SHP77 treated with DMSO at 0.1 percent for 48 hours (cell line): Measurements from ENCODE around the gene TCIRG1.

Experiments
- DNase-seq: peaks from one replicate; lab custom pipeline; 2025; lab: John Stamatoyannopoulos, UW

TCIRG1 gene

DNA sequence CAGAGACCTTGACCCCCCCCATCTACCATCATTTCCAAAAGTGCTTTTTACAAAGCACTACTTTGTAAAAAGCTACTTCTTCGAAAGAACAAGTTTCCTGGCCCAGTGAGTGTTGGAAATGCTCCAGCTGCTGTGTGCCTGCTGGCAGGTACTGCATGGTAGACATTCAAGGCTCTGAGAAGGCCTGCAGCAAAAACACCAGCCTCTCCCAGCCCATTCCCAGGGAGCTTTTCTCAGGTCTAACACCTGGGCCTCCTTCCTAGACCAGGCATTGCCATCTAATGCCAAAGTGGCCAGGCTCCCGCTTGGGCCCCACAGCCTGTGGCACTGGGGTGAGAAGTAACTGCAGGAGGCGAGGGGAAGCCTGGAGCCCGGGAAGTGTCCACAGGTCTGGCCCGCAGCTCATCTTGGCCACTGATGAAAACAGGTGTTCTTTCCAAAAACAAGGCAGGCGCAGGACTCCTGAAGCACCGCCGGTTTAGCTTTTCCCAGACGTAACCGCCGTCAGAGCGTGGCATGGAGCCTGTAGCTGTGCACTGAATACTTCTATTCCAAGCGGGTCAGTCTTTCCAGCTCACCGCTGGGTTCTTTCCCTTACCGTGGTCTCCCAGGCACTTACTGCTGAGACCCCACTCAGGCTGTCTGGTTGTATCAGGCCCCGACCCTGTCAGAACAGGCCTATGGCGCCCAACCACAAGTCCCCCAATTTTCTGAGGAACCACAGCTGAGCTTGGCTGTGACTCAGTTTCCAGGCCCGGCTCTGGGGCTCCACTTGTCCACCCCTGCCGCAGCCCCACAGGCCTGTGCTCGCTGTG lies 1.2 kb upstream of the TCIRG1 start:
- DNase-seq: no peak

DNA sequence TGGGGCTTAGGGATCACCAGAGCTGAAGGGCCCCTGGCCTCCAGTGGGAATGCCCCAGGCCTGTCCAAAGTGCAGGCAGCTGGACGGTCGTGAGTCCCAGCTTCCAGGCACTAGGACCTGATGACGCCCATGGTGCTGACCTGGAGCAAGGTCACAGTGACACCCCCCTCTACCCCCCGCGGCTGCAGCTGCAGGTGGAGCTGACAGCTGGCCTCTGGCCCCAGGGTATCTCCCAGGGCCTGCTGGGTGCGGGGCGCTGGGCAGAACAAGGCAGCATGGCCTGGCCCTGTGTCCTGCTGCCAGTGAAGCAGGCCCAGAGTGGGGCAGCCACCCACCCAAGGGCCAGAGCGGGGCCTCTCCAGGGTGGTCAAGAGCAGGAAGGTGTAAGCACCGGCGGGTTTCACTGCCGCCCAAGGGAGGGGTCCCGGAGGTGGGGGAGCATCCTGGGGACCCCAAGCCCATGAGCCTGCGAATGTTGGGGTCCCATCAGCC lies 553 bp upstream of the TCIRG1 start:
- DNase-seq: peak; percentile 56

DNA sequence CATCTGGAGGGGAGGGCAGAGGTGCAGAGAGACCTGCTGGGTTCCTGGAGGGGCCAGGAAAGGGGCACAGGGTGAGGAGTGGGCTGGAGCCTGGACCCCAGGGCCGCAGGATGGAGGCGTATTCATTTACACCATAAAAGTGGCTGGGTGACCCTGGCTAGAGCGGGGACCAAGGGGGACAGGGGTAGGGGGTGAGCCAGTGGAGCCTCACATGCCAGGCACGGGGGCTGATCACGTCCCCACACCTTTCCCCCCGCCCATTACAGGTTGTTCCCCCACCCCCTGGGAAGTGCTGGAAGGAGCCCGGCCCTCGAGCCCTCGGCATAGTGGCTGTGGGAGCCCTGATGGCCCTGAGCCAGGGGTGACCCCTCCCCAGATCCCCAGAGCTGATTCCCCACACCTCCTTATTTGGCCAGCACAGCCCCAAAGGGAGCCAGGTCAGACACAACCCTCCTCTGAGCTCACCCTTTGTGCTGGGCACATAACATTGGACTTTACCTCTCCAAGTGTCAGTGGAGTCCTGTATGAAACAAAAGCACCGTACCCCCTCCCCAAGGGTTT lies 781 bp downstream of the TCIRG1 start:
- DNase-seq: no peak

DNA sequence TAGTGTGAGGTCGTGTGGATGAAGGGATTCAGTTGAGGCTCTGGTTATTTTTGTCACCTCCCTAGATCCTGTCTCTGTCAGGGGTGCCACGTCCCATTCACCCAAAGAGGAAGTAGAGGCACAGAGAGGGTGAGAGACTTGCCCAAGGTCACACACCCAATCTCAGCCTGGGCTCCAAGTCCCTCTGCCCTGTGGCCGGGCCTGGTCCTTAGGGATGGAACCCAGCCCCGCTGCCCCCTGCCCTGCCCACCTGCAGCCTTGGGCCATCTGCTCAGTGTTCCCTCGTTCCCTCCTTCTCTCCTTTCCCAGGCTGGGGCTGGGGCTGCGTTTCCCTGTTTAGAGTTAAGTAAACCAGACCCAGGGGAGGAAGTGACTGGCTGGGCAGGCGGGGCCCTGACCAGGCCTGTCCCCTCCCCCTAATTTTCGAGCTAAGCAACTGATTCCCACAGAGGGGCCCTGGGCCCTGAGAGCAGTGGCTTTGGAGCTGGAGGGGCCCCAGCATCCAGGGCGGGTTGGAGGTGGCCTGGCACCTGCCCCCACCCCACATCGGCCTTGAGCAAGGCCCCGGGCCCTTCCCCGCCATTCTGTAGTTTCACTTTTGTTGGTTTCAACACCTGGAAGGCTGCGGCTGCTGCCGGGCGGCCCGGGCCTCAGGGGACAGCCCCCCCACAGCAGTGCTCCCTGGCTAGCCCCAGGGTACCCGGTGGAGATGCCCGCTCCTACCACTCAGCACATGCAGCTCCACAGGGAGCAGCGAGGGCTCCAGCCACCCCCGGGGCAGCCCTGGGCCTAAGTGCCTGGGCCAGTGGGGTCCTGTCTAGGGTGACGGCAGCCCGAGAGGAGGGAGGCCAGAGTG lies 1.5 kb downstream of the TCIRG1 start:
- DNase-seq: no peak

DNA sequence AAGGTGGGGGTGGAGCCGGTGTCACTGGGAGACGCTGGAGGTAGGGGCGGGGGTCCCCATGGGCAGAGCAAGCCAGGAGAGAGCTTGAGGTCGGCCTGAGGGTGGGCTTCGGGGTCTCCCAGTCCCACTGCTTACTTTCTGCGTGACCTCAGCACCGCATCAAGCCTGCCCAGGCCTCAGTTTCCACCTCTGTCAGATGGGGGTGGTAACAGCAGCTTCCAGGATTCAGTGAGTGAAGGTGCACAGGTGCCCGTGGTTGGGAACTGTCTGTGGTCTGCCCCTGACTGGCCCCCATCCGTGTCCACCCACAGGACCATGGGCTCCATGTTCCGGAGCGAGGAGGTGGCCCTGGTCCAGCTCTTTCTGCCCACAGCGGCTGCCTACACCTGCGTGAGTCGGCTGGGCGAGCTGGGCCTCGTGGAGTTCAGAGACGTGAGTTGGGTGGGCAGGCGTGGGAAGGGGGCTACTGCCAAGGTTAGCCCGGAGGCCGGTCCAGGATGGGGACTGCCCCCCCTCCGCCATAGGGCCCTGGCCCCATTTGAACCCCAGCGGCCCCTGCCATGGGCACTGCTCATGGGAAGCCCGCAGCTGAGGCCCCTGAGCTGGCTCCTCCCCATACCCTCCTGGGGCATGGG lies 2.2 kb downstream of the TCIRG1 start:
- no peak for DNase-seq

DNA sequence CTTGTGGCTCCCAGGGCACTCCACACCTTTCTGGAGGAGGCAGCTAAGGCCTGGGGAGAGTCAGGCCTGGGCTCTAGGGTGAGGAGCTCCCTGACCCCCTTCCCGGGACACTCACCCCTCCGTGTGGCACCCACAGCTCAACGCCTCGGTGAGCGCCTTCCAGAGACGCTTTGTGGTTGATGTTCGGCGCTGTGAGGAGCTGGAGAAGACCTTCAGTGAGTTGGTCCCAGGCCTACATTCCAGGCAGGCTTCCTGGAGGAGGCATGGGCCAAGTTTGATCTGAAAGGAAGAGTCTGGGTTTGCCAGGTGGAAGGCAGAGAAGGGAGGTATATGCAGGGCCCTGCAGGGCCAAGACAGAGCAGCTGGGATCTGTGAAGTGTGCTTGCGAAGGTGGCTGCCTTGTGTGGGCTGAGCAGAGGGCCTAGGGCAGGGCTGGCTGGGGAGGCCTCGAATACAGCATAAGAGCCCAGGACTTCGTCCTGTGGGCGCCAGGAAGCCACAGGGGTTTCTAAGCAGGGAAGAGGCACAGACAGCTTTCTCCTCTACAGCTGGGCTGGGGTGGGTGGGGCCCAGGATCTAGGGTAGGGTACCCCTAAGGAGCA lies 2.9 kb downstream of the TCIRG1 start:
- no peak for DNase-seq

DNA sequence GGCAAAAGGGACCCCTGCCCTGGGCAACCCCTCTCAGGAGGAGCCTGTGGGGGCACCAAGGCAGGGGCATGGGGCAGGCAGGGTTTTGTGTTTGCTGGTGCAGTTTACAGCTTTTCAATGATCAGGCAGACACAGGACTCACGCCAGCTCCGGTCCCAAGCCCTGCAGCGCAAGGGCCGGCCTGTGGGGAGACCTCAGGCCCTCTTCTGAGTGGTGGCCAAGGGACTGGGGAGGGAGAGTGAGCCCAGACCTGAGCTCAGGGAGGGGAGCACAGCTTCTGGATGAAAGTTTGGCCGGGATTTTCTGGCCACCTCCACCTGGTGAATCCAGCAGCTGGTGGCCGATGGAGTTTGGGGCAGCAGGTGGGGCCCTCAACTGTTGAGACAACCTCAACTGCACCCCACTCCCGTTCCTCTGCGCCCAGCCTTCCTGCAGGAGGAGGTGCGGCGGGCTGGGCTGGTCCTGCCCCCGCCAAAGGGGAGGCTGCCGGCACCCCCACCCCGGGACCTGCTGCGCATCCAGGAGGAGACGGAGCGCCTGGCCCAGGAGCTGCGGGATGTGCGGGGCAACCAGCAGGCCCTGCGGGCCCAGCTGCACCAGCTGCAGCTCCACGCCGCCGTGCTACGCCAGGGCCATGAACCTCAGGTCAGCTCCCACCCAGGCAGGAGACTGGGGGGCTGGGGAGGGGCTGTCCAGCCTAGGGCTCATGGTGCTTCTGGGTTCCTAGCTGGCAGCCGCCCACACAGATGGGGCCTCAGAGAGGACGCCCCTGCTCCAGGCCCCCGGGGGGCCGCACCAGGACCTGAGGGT lies 3.6 kb downstream of the TCIRG1 start:
- DNase-seq: no peak

DNA sequence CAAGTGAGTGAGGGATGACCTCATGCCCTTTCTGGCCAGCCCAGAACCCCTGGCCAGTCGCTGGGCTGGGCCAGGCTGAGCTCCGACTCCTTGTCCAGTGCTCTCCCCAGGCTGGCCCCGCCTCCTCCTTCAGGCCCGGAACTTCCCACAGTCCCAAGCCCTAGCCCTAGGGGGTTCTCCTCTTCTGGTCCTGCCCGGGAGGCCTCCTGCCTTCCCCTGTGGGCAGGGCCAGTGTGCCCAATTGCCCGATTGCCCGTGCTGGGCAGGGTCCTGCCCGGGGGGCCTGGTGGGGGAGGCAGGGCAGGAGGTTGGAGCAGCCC lies 4.2 kb downstream of the TCIRG1 start:
- no peak for DNase-seq

DNA sequence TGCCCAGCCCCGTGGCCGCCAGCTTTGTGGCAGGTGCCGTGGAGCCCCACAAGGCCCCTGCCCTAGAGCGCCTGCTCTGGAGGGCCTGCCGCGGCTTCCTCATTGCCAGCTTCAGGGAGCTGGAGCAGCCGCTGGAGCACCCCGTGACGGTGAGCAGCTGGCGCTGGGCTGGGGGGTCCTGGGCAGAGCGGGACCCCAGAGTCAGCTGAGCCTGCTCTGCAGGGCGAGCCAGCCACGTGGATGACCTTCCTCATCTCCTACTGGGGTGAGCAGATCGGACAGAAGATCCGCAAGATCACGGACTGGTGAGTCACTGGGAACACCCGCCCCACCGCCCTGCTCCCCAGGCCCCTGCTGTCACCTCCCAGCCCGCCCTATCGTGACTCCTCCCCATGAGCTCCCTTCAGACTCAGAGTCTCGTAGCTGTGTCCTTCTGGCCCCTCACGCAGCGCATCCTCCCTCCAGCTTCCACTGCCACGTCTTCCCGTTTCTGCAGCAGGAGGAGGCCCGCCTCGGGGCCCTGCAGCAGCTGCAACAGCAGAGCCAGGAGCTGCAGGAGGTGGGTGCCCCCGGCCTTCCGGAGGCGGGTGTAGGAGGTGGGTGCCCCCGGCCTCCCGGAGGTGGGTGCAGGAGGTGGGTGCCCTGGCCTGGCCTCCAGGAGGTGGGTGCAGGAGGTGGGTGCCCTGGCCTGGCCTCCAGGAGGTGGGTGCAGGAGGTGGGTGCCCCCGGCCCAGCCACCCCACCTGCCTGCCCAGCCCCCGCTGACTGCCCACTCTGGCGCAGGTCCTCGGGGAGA lies 4.7 kb downstream of the TCIRG1 start:
- peak; percentile 47 for DNase-seq

DNA sequence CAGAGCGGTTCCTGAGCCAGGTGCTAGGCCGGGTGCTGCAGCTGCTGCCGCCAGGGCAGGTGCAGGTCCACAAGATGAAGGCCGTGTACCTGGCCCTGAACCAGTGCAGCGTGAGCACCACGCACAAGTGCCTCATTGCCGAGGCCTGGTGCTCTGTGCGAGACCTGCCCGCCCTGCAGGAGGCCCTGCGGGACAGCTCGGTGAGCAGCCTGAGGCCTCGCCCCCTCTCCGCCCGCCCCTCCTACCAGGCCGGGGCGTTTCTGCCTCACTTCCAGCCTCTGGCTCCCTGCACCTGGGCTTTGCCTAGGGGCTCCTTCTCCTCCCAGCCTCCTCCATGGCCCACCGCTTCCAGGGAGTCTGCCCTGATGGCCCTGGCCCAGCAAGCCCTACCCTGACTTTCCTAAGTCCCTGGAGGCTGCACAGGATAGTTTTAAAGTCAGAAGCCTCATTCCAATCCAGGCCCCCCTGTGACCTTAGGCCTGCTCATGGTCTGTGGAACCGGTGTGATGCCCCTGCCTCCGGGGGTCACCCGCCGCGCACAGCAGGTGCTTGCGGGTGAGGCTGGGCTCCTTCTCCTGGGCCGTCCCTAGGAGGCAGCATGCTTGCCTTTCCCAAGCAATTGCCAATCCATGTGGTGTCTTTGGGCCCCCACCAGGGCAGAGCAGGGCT lies 5.5 kb downstream of the TCIRG1 start:
- DNase-seq: peak; percentile 60

DNA sequence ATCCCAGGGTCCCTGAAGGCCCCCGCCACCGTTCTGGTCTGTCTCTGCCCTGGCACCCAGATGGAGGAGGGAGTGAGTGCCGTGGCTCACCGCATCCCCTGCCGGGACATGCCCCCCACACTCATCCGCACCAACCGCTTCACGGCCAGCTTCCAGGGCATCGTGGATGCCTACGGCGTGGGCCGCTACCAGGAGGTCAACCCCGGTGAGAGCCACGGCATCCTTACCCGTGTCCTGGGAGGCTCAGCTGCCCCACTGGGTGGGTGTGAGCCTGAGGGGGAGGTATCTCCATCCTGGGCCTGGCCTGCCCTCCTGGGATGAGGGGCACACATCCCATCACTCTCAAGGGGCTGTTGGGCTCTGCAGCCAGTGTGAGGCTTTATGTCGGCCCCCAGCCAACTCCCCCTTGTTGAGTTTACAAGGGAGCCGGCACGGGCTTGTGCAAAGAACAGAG lies 6.1 kb downstream of the TCIRG1 start:
- DNase-seq: no peak

DNA sequence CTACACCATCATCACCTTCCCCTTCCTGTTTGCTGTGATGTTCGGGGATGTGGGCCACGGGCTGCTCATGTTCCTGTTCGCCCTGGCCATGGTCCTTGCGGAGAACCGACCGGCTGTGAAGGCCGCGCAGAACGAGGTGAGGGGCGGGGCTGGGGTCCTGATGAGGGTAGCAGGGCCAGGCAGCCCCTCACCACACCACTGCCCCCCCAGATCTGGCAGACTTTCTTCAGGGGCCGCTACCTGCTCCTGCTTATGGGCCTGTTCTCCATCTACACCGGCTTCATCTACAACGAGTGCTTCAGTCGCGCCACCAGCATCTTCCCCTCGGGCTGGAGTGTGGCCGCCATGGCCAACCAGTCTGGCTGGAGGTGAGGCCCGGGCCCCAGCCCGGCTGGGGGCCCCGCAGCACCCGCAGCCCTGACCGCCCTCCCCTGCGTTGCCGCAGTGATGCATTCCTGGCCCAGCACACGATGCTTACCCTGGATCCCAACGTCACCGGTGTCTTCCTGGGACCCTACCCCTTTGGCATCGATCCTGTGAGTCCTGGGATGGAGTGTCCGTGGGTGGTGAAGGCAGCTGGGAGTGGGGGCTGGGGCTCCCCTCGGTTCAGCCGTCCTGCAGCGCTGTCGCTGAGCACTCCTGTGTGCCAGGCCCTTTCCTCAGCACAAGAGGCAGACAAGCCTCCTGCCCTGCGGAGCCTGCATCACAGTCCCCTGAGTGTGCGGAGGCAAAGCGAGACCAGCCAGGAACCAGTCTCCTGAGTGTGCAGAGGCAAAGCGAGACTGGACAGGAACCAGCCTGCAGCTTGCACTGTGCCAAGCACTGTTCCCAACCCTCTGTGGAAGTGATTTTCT lies 8.8 kb downstream of the TCIRG1 start:
- DNase-seq: no peak

DNA sequence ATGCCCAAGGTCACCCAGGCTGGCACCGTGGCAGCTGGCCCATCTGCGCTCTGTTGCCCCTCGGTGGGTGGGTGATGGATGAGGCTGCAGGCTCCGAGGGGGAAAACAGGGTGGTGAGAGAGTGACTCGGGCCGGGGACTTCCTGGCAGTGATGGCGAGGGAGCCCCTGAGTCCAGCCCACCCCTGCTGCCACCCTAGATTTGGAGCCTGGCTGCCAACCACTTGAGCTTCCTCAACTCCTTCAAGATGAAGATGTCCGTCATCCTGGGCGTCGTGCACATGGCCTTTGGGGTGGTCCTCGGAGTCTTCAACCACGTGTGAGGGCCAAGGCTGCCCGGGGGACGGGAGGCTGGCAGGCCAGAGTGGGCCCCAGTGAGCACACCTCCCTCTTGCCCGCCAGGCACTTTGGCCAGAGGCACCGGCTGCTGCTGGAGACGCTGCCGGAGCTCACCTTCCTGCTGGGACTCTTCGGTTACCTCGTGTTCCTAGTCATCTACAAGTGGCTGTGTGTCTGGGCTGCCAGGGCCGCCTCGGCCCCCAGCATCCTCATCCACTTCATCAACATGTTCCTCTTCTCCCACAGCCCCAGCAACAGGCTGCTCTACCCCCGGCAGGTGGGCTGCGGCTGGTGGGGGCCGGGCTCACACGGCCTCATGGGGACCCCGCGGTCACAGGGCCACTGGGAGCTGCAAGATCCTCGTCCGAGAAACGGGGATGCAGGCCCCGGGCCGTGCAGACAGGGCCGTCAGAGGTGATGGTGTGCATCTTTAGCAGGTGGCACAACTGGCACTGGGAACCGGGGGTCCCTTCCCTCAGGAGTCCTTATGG lies 10.1 kb downstream of the TCIRG1 start:
- DNase-seq: no peak

DNA sequence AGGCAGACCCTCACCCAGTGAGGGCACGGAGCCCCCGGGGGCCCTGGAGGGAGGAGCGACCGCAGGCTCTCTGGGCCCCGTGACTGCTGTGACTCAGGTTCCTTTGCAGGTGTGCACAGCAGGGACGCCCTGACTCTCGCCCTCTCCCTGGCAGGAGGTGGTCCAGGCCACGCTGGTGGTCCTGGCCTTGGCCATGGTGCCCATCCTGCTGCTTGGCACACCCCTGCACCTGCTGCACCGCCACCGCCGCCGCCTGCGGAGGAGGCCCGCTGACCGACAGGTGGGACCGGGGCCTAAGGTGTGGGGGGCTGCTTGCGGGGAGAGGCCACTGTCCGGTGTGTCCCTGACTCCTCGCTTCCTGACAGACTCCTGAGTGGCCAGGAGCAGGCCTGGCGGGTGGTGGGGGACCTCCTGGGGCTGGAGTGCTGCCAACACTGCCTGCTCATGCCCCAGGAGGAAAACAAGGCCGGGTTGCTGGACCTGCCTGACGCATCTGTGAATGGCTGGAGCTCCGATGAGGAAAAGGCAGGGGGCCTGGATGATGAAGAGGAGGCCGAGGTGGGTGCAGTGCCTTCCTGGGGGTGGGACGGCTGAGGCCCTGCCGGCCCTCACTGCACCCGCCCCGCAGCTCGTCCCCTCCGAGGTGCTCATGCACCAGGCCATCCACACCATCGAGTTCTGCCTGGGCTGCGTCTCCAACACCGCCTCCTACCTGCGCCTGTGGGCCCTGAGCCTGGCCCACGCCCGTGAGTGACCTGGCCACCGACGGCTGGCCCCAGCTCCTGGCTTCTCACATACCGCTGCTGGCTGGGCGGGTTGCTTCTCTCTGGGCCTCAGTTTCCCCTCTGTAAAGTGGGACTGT lies 10.9 kb downstream of the TCIRG1 start:
- DNase-seq: no peak

DNA sequence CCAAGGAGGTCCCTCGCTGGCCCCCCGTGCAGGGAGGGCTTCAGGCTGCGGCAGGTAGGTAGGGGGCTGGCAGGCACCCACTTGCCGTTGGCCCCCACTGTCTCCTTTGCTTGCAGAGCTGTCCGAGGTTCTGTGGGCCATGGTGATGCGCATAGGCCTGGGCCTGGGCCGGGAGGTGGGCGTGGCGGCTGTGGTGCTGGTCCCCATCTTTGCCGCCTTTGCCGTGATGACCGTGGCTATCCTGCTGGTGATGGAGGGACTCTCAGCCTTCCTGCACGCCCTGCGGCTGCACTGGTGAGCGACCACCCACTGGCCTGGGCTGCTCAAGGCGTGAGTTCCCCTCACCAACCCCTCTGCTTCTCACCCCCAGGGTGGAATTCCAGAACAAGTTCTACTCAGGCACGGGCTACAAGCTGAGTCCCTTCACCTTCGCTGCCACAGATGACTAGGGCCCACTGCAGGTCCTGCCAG lies 11.6 kb downstream of the TCIRG1 start:
- no peak for DNase-seq
